ENCODE results near the gene GPATCH3.
A peak's percentile ranks its signal among the peaks of the same experiment; 100 is the strongest.
"Not testable (repeated sequence)": the region's sequence is repeated elsewhere in the genome, so short reads cannot be mapped to it uniquely, and the experiment has no call there.

The GPATCH3 gene

GRCh38 chr1:26900001-26900814, at the start of gene GPATCH3:
GPATCH3 (minus strand) TSS chr1:26900467; CDS start chr1:26900442, 25 bp downstream.
- DNase-seq (ENCODE audit: low spot score) (peak; percentile 83), FAIRE-seq (peak; percentile 65)

GRCh38 chr1:26949926-26950319, 49.7 kb upstream of the GPATCH3 start:
- FAIRE-seq, result no peak

GRCh38 chr1:26949266-26949925, 49.1 kb upstream of the GPATCH3 start:
- no peak for DNase-seq (ENCODE audit: low spot score)
- FAIRE-seq, result no peak

More at GRCh38 chr1:26949926-26950319, 49.7 kb upstream of the GPATCH3 start:
- DNase-seq (ENCODE audit: low spot score), result no peak

- DNase-seq (ENCODE audit: low spot score); FAIRE-seq: not testable (repeated sequence)
Measured at GRCh38 chr1:26948725-26949057, 48.4 kb upstream of the GPATCH3 start.

DNA sequence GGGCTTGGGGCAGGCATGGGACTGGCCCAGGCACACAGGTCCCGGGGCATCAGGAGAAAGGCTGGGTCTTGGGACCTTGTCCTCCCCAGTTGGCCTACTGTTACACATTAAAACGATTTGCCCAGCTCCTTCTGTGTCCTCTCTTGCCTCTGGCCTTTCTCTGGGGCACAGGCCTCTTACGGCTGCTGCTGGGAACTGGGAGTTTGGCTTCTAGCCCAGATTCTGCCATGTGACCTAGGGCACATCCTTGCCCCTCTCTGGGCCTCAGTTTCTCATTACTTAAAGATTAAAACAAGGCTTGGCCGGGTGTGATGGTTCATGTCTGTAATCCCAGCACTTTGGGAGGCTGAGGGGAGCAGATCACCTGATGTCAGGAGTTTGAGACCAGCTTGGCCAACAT, 46.0 kb upstream of the GPATCH3 start:
- DNase-seq (ENCODE audit: low spot score) (no peak), FAIRE-seq (no peak)

GRCh38 chr1:26945728-26946127, 45.5 kb upstream of the GPATCH3 start:
- FAIRE-seq (no peak), DNase-seq (ENCODE audit: low spot score) (no peak)

DNA sequence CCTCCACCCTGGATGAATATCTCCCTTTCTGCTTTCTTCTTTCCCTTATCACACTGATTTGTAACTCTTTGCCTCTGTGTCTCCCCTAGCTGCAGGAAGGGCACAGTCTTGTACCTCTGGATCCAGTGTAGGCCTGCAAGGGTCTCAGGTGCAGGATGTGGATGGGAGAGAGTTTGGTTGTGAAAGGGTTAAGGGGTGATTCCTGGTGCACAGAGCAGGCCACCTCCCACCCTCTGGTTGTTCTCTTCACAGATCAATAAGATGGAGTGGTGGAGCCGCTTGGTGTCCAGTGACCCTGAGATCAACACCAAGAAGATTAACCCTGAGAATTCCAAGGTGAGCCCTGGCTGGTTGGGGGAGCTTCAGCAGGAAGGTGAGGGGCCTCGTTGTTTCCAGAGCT, 44.9 kb upstream of the GPATCH3 start:
- DNase-seq (ENCODE audit: low spot score) (no peak), FAIRE-seq (no peak)

GRCh38 chr1:26942656-26943055, 42.4 kb upstream of the GPATCH3 start:
- no peak for DNase-seq (ENCODE audit: low spot score)

GRCh38 chr1:26941311-26941710, 41.0 kb upstream of the GPATCH3 start:
- no peak for DNase-seq (ENCODE audit: low spot score)
- no peak for FAIRE-seq

More at GRCh38 chr1:26942656-26943055, 42.4 kb upstream of the GPATCH3 start:
- no peak for FAIRE-seq

DNA sequence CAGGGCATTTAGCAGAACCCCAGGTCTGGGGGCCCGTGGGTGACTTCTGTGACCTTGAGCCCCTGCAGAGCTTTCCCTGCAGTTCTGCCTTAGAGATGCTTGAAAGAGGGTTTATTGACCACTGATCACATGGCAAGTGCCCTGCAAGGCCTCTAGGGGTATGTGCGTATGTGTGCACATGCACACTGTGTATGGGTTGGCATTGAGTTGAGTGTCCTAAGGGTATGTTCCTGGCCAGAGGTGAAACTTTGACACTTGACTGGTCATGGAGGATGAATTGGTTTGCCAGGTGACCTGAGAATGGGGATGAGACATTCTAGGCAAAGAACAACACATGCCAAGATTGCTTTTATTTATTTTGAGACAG, 38.4 kb upstream of the GPATCH3 start:
- no peak for DNase-seq (ENCODE audit: low spot score)
- no peak for FAIRE-seq

- no peak for FAIRE-seq
- peak; percentile 16 for DNase-seq (ENCODE audit: low spot score)
Measured at GRCh38 chr1:26938004-26938658, 37.9 kb upstream of the GPATCH3 start.

DNA sequence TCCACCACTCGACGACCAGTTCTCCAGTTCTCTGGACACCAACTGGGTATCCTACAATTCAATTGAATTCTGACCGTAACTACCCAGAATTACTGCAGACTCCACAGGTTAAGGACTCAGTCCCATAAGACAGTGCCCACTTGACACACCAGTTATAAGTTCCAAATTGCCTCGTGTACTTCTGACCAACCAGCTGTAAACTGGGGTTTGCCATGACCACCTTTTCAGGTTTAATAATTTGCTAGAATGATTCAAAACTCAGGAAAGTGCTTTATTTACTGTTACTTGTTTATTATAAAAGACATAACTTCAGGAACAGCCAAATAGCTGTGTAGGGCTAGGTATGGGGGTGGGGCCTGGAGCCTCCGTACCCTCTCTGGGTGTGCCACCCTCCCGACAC, 36.6 kb upstream of the GPATCH3 start:
- no peak for DNase-seq (ENCODE audit: low spot score)
- no peak for FAIRE-seq

GRCh38 chr1:26932531-26932930, 32.3 kb upstream of the GPATCH3 start:
- DNase-seq (ENCODE audit: low spot score), result no peak
- no peak for FAIRE-seq

GRCh38 chr1:26923711-26924110, 23.4 kb upstream of the GPATCH3 start:
- FAIRE-seq (no peak), DNase-seq (ENCODE audit: low spot score) (peak; percentile 39)

- no peak for FAIRE-seq
- DNase-seq (ENCODE audit: low spot score), result peak; percentile 35
Measured at GRCh38 chr1:26922901-26923300, 22.6 kb upstream of the GPATCH3 start.

DNA sequence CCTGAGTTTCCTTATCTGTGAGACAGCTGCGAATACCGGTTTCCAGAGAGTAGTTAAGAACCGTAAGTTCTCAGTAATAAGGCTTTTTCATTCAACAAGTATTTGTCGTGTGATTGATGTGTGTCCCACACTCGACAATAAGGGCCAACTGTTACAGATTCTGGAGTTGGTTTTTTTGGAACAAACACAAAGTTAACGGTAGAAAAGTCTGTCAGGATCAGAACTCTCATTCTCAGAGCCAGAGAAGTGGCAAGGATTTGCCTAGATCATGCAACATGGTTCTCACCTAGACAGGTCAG, 22.1 kb upstream of the GPATCH3 start:
- DNase-seq (ENCODE audit: low spot score), result no peak
- FAIRE-seq, result no peak

DNA sequence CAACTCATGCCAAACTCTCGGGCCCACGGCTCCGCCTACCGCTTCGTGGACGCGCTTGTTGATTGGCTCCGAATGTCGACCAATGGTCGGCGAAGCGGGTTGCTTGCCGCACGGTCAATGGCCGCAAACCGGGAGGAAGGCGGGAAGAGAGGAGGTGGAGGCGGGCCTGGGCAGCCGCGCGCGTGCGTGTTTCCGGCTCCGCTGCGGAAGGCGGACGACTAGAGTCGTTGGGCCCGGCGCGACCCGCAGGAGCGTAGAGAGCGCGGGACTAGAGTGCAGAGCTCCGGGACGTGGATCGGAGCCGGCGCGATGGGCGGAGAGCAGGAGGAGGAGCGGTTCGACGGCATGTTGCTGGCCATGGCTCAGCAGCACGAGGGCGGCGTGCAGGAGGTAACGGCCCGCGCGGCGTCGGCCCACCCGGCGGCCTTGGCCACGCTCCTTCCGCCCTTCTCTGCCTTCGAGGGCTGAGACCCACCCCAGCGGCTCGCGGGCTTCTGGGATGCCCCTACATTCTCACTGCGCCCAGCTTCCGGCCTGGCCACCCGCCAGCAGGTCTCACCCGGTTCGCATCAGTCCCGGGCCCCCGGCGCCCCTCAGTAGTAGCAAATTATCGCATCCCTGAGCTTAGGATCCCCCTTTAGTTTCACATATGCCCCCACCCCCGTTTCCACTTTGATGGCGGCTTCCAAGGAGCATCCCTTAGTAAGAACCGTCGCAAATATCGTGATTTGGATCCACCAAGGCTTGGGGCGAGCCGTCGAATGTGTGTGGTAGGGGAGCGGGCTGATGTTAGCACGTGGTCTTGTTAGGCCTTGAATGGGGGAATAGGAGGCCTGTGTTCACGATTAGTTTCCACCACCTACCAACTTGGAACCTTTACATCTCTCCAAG, 21.5 kb upstream of the GPATCH3 start, which contains the start of gene NUDC:
NUDC (plus strand) TSS at position 204 of the 891 bp plus-strand sequence; CDS start at position 310, 106 bp downstream.
- DNase-seq (ENCODE audit: low spot score) (peak; percentile 91), FAIRE-seq (peak; percentile 91)

DNA sequence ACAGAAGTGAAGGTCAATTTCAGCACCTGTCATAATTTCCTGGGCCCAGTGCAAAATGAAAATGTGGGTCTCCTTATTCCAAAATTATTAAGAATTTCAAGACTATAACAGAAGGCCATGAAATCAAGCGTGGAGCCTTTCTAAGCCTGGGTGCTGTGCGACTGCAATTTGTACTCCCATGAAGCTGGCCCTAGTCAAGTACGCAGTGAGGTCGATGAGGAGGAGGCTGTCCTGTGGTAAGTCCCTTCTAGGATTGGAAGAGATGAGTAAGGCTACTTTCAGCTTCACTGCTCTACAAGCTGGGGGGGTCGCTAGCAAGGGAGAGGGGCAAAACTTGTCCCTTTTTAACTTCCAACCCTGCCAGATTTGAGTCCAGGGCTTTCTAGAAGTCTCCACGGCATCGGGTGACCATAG, 20.9 kb upstream of the GPATCH3 start:
- DNase-seq (ENCODE audit: low spot score) (no peak), FAIRE-seq (no peak)

GRCh38 chr1:26915204-26915842, 15.1 kb upstream of the GPATCH3 start:
- DNase-seq (ENCODE audit: low spot score) (no peak), FAIRE-seq (no peak)

GRCh38 chr1:26913754-26914619, 13.7 kb upstream of the GPATCH3 start, which contains the start of gene NR0B2:
NR0B2 (minus strand) TSS chr1:26913975; CDS start chr1:26913940, 35 bp downstream.
- DNase-seq (ENCODE audit: low spot score) (no peak), FAIRE-seq (no peak)
